ENCODE measurements around the gene ABLIM3. TPM values are rescaled to one million over a fixed set of nuclear protein-coding genes. Genes with fewer than 3 reads are reported as not detected.

Gene ABLIM3
- total RNA-seq, 4 donors from 2014 or later, result 4.2 to 6.5 (median 4.7) TPM

DNA sequence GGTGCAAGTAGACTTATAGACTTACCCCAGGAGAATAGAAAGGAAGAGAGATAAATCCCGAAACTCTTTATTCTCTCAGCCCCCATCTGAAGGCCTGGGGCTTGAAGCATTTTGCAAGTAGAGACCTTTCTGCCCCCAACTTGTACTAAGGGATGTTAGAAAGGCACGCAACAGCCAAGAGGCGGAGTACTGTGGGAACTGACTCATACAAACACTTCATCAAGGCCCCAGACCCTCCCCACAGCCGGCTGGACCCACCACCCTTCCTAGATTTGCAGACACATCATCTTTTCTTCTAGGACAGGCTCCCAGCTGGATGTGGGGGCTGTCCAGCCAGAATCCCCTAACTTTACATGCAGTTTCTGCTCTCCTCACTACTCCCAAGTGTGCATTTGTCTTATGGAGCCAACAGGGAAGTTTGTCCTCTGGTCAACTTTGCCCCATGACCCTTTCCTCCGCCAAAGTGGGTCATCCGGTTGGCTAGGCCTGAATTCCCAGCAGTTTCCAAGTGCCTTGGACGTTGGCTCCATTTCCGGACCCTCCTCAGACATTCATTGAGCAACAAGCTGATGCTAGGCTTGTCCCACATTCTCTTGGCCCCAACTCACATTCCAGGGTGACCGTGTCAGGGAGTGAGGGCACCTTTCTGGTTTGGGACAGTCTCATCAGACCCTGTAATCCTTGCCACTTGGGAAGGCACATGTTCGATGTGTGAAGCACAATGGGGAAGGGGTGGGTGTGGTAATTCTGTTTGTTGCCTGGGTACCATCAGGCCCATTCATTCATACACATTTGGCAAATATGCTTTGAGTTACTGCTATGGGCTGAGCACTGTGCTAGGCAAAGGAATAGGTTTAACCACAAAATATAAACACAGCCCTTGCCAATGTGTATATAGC is 64.6 kb downstream of the ABLIM3 start:
- Histone ChIP-seq H3K27me3 (no peaks in the 10 kb centered on the region), H3K9me3 (no peaks in the 10 kb centered on the region), H3K36me3 (no peaks in the 10 kb centered on the region), H3K4me1 (no peaks in the 10 kb centered on the region), H3K27ac (peak overlapping the region in 2 of 4 donors; percentile 11 to 32), H3K4me3 (no peak overlapping the region)
- intact Hi-C loops (cut with DNase I; ENCODE audit: low total_unique reads) (no loop called here), in situ Hi-C loops (cut with MboI; ENCODE audit: low pct_ligation_motif_present in 1 of 4, low pct_unique_long_range_greater_than_20kb in 1 of 4, low sequenced_read_pairs in 3 of 4) (no loop called here)
- TF ChIP-seq POLR2A (IDR thresholded peaks at IDR 0.05) (no peak), POLR2AphosphoS5 (IDR thresholded peaks at IDR 0.05) (peak in 2 of 3 donors; percentile 21 to 23)
- WGBS, 2 donors (ENCODE audit: low coverage in 1 of 2), result 75 to 88% methylated on average over 1 to 10 of the region's 10 CpGs
- DNase-seq, result no peak

DNA sequence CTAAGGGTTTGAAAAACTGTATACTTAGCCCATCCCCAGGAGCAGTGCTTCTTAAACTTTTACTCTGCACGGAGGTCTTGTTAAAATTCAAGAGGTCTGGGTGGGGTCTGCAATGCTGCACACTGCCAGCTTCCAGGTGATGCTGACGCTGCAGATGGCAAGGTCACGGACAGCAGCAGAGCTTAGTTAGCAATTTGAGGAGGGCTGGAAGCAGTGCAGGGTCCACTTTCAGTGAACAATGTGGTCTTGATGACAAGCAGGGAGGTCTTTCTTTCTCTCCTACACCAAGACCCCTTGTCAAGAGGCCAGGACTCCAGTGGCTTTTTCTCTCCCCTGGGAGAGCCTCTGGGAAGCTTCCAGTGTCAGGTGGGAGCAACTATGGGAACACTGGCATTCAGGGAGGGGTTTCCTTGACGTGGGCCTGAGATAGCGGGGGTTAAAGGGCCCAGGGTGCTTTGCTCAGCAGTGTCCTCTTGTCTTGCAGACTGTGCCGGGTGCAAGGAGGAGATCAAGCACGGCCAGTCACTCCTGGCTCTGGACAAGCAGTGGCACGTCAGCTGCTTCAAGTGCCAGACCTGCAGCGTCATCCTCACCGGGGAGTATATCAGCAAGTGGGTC is 65.3 kb downstream of the ABLIM3 start:
- H3K4me3 ChIP-seq, result no peak overlapping the region
- peaks cover 0 to 2% (median 0%) of the 10 kb centered on the region in 4 donors for H3K4me1 ChIP-seq
- no peak for TF ChIP-seq POLR2AphosphoS5 (IDR thresholded peaks at IDR 0.05)
- TF ChIP-seq POLR2A (IDR thresholded peaks at IDR 0.05), result no peak
- no peak for DNase-seq
- in situ Hi-C loops (cut with MboI; ENCODE audit: low pct_ligation_motif_present in 1 of 4, low pct_unique_long_range_greater_than_20kb in 1 of 4, low sequenced_read_pairs in 3 of 4) (no loop called here), intact Hi-C loops (cut with DNase I; ENCODE audit: low total_unique reads) (no loop called here)
- 76% methylated on average over 10 of the region's 10 CpGs; no CpG with 5 or more reads in 1 of the 2 donors for WGBS, 2 donors (ENCODE audit: low coverage in 1 of 2)
- H3K9me3 ChIP-seq, result no peaks in the 10 kb centered on the region
- peak overlapping the region in 1 of 4 donors; percentile 3 for H3K27ac ChIP-seq
- H3K27me3 ChIP-seq, result no peaks in the 10 kb centered on the region
- no peaks in the 10 kb centered on the region for H3K36me3 ChIP-seq

DNA sequence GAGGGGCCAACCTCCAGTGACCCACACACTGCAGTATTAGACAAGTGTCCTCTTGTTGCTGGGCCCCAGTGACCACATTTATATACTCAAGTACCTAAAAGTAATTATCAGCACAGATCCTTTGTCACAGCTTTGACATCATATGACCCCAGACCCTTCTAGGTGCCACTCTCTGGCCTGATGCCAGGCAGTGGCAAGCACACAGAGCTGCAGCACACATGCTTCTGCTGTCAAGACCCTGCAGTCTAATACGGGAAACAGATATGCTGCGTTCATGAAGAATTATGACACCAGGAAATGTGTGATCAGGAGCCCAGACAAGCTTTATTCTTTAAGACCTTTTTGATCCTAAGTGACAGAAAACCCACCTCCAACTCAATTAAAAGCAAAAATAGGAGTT is 66.5 kb downstream of the ABLIM3 start:
- Histone ChIP-seq H3K27ac (no peak overlapping the region), H3K36me3 (no peaks in the 10 kb centered on the region), H3K4me1 (peaks cover 0 to 13% (median 0%) of the 10 kb centered on the region in 4 donors), H3K9me3 (no peaks in the 10 kb centered on the region), H3K27me3 (no peaks in the 10 kb centered on the region), H3K4me3 (no peak overlapping the region)
- in situ Hi-C loops (cut with MboI; ENCODE audit: low pct_ligation_motif_present in 1 of 4, low pct_unique_long_range_greater_than_20kb in 1 of 4, low sequenced_read_pairs in 3 of 4), result no loop called here
- TF ChIP-seq, protein P1, sequence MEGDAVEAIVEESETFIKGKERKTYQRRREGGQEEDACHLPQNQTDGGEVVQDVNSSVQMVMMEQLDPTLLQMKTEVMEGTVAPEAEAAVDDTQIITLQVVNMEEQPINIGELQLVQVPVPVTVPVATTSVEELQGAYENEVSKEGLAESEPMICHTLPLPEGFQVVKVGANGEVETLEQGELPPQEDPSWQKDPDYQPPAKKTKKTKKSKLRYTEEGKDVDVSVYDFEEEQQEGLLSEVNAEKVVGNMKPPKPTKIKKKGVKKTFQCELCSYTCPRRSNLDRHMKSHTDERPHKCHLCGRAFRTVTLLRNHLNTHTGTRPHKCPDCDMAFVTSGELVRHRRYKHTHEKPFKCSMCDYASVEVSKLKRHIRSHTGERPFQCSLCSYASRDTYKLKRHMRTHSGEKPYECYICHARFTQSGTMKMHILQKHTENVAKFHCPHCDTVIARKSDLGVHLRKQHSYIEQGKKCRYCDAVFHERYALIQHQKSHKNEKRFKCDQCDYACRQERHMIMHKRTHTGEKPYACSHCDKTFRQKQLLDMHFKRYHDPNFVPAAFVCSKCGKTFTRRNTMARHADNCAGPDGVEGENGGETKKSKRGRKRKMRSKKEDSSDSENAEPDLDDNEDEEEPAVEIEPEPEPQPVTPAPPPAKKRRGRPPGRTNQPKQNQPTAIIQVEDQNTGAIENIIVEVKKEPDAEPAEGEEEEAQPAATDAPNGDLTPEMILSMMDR (IDR thresholded peaks at IDR 0.05), result no peak
- TF ChIP-seq POLR2A (IDR thresholded peaks at IDR 0.05), result no peak
- no peak for TF ChIP-seq POLR2AphosphoS5 (IDR thresholded peaks at IDR 0.05)
- no peak for TF ChIP-seq EP300 (IDR thresholded peaks at IDR 0.05; ENCODE audit: low read depth)
- 60 to 74% methylated on average over 1 to 2 of the region's 2 CpGs for WGBS, 2 donors (ENCODE audit: low coverage in 1 of 2)
- no peak for DNase-seq
- intact Hi-C loops (cut with DNase I; ENCODE audit: low total_unique reads), result no loop called here

DNA sequence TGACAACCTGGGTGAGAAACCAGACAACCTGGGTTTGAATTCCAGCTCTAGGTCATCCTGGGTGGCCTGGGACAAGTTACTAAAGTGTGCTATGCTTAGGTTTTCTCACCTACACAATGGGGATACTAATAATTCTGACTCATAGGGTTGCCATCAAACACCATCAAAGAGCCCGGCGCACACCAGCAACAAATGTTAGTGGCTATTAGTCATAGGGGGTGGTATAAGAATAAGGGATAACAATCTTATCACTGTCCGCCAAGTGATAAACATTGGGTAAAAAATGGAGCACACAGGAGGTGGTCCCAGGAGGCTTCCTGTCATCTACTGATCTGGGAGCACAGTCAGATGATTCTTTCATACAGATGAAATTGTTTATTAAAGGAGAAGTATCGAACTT is 68.9 kb downstream of the ABLIM3 start:
- intact Hi-C loops (cut with DNase I; ENCODE audit: low total_unique reads), result no loop called here
- H3K9me3 ChIP-seq, result no peaks in the 10 kb centered on the region
- no peaks in the 10 kb centered on the region for H3K36me3 ChIP-seq
- in situ Hi-C loops (cut with MboI; ENCODE audit: low pct_ligation_motif_present in 1 of 4, low pct_unique_long_range_greater_than_20kb in 1 of 4, low sequenced_read_pairs in 3 of 4), result no loop called here
- TF ChIP-seq, protein P1 (IDR thresholded peaks at IDR 0.05), result no peak
- TF ChIP-seq POLR2A (IDR thresholded peaks at IDR 0.05), result no peak
- TF ChIP-seq POLR2AphosphoS5 (IDR thresholded peaks at IDR 0.05), result no peak
- TF ChIP-seq EP300 (IDR thresholded peaks at IDR 0.05; ENCODE audit: low read depth), result no peak
- no peak for DNase-seq
- H3K4me3 ChIP-seq, result no peak overlapping the region
- WGBS, 2 donors (ENCODE audit: low coverage in 1 of 2), result 91% methylated on average over 4 of the region's 4 CpGs; no CpG with 5 or more reads in 1 of the 2 donors
- H3K27me3 ChIP-seq, result no peaks in the 10 kb centered on the region
- H3K27ac ChIP-seq, result no peak overlapping the region
- peaks cover 0 to 13% (median 0%) of the 10 kb centered on the region in 4 donors for H3K4me1 ChIP-seq

DNA sequence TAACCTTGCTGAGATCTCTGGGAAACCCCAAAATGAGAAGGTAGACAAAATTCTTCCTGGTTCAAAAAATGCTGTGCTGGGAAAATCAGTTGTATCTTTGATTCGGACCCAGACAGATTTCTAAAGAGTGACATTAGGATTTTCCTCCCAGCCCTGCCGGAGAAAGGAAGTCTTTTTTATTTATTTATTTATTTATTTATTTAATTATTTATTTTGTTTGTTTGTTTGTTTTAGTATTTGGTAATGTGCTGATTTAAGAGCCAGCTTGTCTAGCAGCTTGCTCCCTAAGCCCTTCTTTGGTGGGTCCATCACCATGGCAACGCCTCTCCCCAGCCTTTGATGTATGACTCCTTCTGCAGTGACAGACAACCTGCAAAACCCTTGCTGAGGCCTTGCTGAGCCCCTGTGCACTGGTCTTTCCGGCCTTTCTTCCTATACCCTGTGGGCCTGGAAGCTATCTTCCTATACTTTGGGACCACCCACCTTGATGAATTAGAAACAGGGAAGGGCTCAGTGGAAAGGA is 69.7 kb downstream of the ABLIM3 start:
- Histone ChIP-seq H3K27me3 (no peaks in the 10 kb centered on the region), H3K36me3 (no peaks in the 10 kb centered on the region), H3K27ac (peak overlapping the region in 2 of 4 donors; percentile 46 to 50), H3K4me1 (peaks cover 0 to 13% (median 0%) of the 10 kb centered on the region in 4 donors), H3K9me3 (no peaks in the 10 kb centered on the region), H3K4me3 (no peak overlapping the region)
- DNase-seq, result no peak
- TF ChIP-seq EP300 (IDR thresholded peaks at IDR 0.05; ENCODE audit: low read depth), result no peak
- no peak for TF ChIP-seq POLR2AphosphoS5 (IDR thresholded peaks at IDR 0.05)
- TF ChIP-seq POLR2A (IDR thresholded peaks at IDR 0.05), result no peak
- TF ChIP-seq, protein P1 (IDR thresholded peaks at IDR 0.05), result no peak
- intact Hi-C loops (cut with DNase I; ENCODE audit: low total_unique reads) (no loop called here), in situ Hi-C loops (cut with MboI; ENCODE audit: low pct_ligation_motif_present in 1 of 4, low pct_unique_long_range_greater_than_20kb in 1 of 4, low sequenced_read_pairs in 3 of 4) (no loop called here)
- 81 to 86% methylated on average over 2 to 4 of the region's 4 CpGs for WGBS, 2 donors (ENCODE audit: low coverage in 1 of 2)

Data from transverse colon (tissue), 4 donors.